DMS 273 treated with DMSO at 0.1 percent for 48 hours (cell line): ENCODE measurements around the gene PDLIM5.
"Not testable (repeated sequence)": the region's sequence is repeated elsewhere in the genome, so short reads cannot be mapped to it uniquely, and the experiment has no call there.

Experiments used
- DNase-seq: peaks from one replicate; lab custom pipeline; 2025; lab: John Stamatoyannopoulos, UW

PDLIM5 gene

GRCh38 chr4:94598758-94599157 lies 147.0 kb downstream of the PDLIM5 start:
- no peak for DNase-seq

DNA sequence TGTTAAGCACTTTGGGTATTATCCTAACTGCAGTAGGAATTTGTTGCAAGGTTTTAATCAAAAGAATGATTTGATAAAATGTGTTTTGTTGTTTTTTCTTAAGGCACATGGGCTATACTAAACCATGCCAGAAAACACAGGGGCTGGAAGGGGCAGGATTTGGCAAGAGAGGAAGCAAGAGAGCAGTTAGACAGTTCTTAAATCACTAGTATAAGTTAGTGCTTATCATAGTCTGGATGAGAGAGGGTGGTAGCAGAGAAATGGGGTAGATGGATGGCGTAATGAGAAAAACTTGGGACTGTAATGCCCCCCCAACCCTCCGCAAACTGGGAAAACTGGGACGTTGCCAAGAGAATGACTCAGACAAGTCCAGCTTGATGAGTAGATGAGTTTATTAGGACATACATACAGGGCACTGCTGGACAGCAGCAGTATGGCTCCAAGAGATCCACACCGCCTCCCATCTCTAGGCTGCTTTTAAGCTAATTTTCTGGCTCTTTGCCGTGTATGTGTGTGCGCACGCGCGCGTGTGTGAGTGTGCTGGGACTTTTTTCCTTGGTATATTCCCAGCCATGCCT lies 151.5 kb downstream of the PDLIM5 start:
- no peak for DNase-seq

DNA sequence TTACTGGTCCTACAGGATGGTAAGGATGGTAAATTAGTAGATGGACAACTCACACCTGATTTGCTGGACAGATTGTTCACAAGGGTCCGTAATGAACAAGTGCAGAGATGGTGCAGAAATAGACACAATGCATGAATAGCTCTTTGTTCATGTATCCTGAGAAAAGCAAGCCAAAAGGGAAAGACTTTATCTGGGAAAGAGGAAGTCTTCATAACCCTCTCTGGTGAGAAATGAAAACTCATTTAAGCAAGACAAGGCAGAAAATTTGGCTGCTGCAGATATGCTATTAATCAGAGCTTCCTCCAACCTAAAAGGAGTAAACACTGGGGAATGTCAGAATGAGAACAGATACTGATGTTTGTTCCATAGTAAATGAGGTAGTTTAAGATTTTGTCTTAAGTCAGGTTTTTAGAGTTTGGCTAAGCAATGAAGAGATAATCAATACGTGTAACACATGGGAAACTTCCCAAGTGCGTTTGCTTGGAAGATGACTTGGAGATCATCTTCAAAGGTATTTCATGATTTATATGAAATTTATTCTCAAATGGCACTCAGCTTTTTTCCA lies 153.6 kb downstream of the PDLIM5 start:
- no peak for DNase-seq

DNA sequence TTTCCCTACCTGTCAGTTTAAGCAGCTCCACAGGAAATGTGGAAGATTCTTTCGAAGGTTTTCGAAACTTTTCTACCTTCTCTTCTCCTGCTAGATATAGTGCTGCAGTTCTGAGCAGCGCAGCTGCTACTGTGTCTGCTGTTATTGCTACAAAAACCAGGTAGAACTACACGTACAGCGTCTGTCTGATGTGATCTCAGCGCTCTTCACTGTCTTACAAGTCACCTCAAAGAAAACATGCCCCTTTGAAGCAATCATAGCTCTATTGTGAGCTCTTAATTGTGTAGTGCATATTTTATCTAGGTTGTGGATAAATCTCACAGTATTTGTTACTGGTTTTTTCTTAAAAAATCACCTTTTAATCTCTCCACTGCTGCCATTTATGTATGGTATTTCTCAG lies 158.4 kb downstream of the PDLIM5 start:
- no peak for DNase-seq

- DNase-seq, result no peak
Observed at GRCh38 chr4:94613248-94613647, 161.5 kb downstream of the PDLIM5 start.

- no peak for DNase-seq
Observed at GRCh38 chr4:94615451-94615850, 163.7 kb downstream of the PDLIM5 start.

DNA sequence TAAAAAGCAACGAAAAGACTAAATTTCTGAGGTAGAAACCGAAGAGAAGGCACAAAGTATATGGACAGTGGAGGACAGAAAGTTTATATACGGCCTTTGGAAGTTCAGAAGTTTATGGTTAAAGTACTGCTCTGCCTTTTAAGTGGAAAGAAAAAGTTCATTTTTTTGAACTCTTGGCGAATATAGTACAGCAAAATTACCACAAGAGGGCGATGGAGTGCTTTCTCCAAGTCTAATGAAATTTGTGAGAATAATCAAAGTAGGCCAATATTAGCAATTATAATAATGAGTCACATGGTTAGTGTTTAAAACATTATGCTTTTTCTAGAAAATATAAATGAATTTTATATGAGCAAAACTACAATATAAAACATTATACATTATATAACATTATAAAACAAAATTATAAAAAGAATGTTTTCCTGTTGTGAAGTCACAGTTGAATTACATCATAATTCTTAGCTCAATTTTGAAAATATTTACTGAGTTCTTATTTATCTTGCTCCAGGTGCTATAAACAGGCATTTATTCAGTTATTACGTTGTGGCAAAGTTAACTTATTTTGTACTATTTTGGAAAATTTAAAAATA lies 169.8 kb downstream of the PDLIM5 start:
- DNase-seq, result no peak

DNA sequence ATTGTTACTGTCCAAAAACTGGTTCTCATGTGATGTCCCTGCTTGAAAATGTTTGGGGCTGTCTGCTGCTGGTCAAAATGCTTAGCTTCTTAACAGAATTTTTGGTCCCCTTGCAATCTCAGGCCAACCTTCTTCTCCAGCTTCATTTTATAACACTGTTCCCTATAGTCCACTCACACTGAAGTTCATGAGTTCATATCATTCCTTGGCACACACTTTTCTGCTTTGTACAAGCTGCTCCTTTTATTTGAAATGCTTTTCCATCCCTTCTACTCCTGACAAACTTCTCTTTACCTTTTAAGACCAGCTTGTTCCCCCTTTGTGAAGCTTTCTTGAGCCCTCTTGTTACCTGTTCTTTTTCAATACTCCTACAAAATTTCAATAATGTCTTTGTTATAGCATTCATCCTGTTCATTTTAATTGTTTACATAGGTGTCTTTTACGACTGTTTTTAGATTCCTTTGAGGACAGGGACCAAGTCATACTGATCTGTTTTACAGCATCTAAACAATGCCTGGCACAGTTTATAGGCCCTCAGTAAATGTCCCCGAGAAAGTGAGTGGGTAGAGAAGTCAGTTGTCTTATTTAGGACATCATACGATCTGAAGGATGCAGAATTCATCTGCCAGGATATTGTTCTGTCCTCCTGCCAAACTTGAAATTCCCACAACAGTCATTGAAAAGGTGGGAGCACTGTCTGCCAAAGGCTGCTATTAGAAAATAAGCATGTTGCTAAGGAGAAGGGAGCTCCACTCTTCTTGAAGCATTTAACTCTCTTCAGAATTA lies 171.6 kb downstream of the PDLIM5 start:
- DNase-seq, result no peak

- DNase-seq, result no peak
Observed at GRCh38 chr4:94626942-94627341, 175.2 kb downstream of the PDLIM5 start.

- not testable (repeated sequence) for DNase-seq
Observed at GRCh38 chr4:94629058-94629457, 177.3 kb downstream of the PDLIM5 start.

DNA sequence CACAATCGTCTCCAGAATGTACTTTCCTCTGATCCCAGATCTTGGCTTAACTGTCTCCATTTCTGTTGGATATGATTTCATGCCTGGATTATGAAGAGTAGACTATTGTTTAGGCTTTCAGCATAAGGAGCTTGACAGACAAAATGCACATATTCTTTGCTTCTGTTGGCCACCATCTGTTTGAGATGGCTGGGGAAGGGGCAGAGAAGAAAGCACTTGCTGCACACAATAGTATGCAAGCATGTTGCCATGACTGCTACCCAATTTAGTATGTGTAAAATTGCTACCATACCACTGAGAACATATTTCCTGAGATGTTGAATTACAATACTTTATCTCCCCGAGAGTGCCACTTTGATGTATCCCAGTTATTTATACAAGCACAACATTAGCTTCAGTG lies 178.1 kb downstream of the PDLIM5 start:
- no peak for DNase-seq

DNA sequence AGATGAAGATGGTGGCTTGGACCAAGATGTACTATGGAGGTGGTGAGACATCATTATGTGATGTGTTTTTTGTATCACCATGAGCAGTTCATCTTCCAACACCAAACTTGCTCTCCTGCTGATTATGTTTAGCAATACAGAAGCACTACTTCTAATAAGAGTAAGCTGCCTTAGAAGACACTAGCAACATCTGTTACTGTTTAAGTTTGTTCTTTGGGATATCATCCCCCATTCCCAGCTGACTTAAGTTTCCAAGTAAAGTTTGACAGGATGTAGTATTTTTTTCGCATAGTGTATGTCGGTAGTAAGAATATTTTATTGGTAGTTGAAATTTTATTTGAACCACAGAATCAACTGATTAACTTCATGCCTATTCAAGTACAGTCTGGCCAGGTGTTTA lies 182.5 kb downstream of the PDLIM5 start:
- DNase-seq, result no peak

DNA sequence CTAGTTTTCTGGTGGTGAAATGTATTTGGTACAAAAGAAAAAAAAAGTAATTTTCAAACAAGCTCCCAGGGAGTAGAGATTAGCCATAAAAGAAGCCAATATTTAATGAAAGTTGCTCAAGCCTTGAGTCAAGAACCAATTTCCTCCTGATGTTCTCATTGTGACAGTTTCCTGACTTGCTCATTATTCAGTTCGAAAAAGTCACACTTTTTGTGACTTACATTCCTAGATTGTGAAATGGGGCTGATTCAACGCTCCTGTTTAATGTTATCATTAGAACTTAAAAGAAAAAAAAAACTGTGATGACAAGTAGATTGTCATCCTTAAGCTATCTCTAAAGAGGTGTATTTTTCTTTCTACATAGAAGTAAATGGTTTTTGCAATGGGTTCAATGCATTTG lies 183.4 kb downstream of the PDLIM5 start:
- DNase-seq, result no peak

DNA sequence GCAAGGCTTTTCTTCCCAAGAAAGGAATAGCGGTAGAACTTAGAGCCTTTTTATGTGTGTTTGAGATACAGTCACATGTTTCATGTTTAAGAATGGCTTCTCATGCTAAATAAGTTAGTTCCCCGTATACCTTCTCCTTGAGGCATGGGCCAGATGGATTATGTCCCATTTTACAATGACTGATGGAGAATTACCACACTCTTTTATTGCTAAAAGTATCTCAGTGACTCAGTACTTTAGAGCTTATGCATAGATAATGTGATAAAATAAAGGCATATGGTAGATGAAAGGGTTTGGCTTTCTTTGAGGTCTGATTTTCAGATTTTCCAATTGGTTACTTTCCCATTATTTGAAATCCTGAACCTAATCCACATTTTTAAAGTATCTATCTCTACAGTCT lies 184.3 kb downstream of the PDLIM5 start:
- DNase-seq, result no peak

DNA sequence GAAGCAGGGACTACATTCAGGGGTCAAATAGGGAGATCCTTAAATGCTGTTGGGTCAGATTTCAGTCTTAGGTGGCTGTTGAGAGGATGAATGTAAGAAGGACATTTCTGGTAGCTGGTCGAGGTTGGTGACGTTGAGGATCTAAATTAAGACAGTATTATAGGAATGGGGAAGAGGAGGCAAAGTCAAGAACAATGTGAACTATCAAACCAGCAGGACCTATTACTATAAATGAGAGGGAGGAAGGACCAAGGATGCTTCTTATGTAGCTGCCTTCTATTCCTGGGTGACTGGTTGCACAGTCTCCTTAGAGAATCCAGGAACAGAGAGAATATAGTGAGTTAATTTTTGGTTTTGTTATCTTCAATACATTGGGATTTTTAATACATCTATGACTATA lies 187.6 kb downstream of the PDLIM5 start:
- DNase-seq, result no peak

DNA sequence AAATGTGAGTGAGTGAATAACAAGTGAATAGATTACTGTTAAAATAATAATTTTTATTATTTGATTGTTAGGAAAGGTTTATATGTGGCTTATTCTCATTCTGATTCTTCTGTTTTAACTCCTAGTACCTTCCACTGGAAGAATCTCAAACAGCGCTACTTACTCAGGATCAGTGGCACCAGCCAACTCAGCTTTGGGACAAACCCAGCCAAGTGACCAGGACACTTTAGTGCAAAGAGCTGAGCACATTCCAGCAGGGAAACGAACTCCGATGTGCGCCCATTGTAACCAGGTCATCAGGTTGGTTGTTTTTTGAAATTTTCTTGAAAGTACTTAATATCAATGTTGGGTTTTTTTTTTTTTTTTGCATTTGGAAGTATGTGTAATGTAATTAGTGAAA lies 188.4 kb downstream of the PDLIM5 start:
- DNase-seq, result no peak

DNA sequence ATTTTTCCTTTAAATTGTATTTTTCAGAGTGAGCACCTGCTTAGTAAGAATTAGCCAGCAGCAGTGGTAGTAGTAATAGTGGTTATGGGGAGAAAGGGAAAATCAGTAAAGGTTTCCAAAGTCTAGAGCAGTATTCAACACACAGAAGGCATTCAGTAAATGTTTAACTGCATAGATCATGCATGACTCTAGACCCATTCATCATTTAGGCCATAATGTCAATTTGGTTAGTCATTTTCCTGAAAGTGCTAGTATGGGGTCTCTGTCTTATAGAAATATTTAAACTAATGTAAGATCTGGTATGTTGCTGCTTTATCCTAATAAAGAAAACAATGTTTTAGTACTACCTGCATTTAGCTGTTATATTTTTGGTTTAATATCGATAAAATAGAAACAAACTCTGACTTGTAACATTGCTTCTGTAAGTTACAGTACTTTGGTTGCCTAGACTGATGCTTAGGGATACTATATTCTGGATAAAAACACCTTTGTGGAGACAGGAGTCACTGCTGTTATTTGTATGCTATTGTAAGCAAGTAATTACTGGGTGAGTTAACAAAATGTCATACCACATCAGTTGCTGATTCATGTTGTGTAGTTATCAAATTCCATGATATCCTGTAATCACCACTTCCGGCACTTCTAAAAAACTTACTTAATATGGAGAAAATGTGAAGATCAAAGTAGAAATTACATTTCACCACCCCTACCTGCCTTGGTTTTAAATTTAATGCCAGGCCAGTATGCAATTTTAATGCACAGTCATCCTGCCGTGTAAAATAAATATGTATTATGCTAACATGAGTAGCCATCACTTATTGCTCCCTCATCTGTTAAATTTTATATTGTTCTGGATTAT lies 190.2 kb downstream of the PDLIM5 start:
- DNase-seq, result no peak

- no peak for DNase-seq
Observed at GRCh38 chr4:94642561-94642866, 190.8 kb downstream of the PDLIM5 start.

DNA sequence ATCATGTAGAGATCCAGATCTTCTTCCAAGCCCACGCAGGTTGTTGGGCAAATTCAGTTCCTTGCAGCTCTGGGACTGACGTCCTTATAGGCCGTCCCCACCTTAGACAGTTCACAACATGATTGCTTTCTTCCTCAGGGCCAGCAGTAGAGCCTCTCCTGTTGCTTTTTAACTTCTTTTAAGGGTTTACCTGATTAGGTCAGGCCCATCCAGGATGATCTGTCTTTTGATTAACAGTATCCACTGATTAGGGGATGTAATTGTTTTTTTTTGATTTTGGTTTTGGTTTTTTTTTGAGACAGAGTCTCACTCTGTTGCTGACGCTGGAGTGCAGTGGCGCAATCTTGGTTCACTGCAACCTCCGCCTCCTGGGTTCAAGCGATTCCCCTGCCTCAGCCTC lies 197.0 kb downstream of the PDLIM5 start:
- no peak for DNase-seq

DNA sequence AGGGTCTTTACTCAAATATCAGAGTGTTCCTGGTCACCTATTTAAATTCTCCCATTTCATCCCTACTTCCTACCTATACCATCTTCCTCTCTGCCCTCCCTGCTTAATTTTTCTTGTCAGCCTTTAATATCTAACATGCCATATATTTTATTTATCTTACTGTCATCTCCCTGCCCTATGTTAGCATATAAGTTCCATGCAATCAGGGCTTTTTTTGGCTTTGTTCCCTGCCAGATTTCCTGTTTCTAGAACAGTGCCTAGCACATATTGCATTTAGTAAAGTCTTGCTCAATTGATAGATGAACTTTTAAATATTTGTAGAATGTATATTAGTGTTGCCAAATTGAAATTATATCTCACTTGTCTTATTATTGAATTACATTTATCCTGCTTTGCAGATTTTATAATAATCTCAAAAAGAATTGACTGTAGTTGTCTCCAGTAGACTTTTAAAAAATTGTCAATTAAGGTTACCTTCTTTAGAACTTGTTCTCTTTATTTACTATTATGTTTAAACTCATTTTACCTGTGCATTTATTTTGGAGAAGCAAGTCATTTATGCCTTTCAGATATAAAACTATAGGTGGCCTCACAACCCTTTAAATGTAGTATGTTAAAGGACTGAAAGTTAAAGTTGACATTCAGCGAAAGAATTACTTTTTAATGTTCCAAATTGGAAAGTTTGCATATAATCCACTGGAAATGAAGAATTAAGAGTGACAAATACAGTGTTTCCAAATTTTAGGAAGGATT lies 197.8 kb downstream of the PDLIM5 start:
- no peak for DNase-seq

- DNase-seq, result no peak
Observed at GRCh38 chr4:94650134-94650495, 198.4 kb downstream of the PDLIM5 start.

- no peak for DNase-seq
Observed at GRCh38 chr4:94650690-94651089, 198.9 kb downstream of the PDLIM5 start.
